GM21723 (cell line): Measurements from ENCODE around the gene SLC5A11.
"Not testable (repeated sequence)": the region's sequence is repeated elsewhere in the genome, so short reads cannot be mapped to it uniquely, and the experiment has no call there.

Experiments used
- ATAC-seq: cut with Tn5 transposase; IDR thresholded peaks from one replicate; pipeline ENCODE4 v1.9.1; 2021; ENCODE audit warnings: mild to moderate bottlenecking, moderate library complexity; ENCODE audit not compliant: unreplicated experiment

The SLC5A11 gene

GRCh38 chr16:24834459-24835335 is 11.1 kb upstream of the SLC5A11 start:
- no peak for ATAC-seq

GRCh38 chr16:24836836-24837235 is 8.9 kb upstream of the SLC5A11 start:
- ATAC-seq, result no peak

- no peak for ATAC-seq
These were observed 7.8 kb upstream of the SLC5A11 start for GRCh38 chr16:24837969-24838368.

- ATAC-seq, result no peak
These were observed 7.1 kb upstream of the SLC5A11 start for GRCh38 chr16:24838554-24839266.

GRCh38 chr16:24839347-24839972 is 6.3 kb upstream of the SLC5A11 start:
- ATAC-seq, result no peak

- no peak for ATAC-seq
These were observed 4.5 kb upstream of the SLC5A11 start for GRCh38 chr16:24841291-24841690.

GRCh38 chr16:24844101-24845030 is 1.4 kb upstream of the SLC5A11 start:
- no peak for ATAC-seq

- not testable (repeated sequence) for ATAC-seq
These were observed 765 bp upstream of the SLC5A11 start for GRCh38 chr16:24845031-24845365.

- ATAC-seq, result no peak
These were observed 990 bp downstream of the SLC5A11 start for GRCh38 chr16:24846548-24847357.

GRCh38 chr16:24847358-24847664 is 1.5 kb downstream of the SLC5A11 start:
- ATAC-seq, result no peak

GRCh38 chr16:24848065-24848464 is 2.3 kb downstream of the SLC5A11 start:
- no peak for ATAC-seq

GRCh38 chr16:24849641-24850040 is 3.9 kb downstream of the SLC5A11 start:
- no peak for ATAC-seq

GRCh38 chr16:24850289-24850938 is 4.7 kb downstream of the SLC5A11 start:
- ATAC-seq, result no peak

GRCh38 chr16:24851700-24852099 is 5.9 kb downstream of the SLC5A11 start:
- ATAC-seq, result no peak

- no peak for ATAC-seq
These were observed 6.5 kb downstream of the SLC5A11 start for GRCh38 chr16:24852281-24852721.

GRCh38 chr16:24853169-24853824 is 7.5 kb downstream of the SLC5A11 start:
- ATAC-seq, result no peak

- no peak for ATAC-seq
These were observed 8.1 kb downstream of the SLC5A11 start for GRCh38 chr16:24853830-24854229.

- no peak for ATAC-seq
These were observed 8.9 kb downstream of the SLC5A11 start for GRCh38 chr16:24854607-24855171.

GRCh38 chr16:24855678-24856077 is 9.9 kb downstream of the SLC5A11 start:
- ATAC-seq, result no peak
